Testis (tissue), 2 donors: Measurements from ENCODE around the gene ITIH5.
"Not testable (repeated sequence)": the region's sequence is repeated elsewhere in the genome, so short reads cannot be mapped to it uniquely, and the experiment has no call there.

Experiments
- POLR2A ChIP-seq: fragments of 450-650 bp; IDR thresholded peaks from one replicate; pipeline ENCODE4 v1.6.1; 2017; ENCODE audit warnings: antibody characterized with exemption, mild to moderate bottlenecking, moderate library complexity
- TF ChIP-seq, protein P1 (sequence below), 3 experiments: fragments of 450-650 bp in 2 of 3; fragments of 200-600 bp in 1 of 3; sonication (generic) in 1 of 3; IDR thresholded peaks; one replicate each; pipeline ENCODE4 v1.5.1; 2016 to 2019; ENCODE audit warnings: antibody characterized with exemption in 3 of 3, mild to moderate bottlenecking in 2 of 3, moderate library complexity in 1 of 3

DNA sequence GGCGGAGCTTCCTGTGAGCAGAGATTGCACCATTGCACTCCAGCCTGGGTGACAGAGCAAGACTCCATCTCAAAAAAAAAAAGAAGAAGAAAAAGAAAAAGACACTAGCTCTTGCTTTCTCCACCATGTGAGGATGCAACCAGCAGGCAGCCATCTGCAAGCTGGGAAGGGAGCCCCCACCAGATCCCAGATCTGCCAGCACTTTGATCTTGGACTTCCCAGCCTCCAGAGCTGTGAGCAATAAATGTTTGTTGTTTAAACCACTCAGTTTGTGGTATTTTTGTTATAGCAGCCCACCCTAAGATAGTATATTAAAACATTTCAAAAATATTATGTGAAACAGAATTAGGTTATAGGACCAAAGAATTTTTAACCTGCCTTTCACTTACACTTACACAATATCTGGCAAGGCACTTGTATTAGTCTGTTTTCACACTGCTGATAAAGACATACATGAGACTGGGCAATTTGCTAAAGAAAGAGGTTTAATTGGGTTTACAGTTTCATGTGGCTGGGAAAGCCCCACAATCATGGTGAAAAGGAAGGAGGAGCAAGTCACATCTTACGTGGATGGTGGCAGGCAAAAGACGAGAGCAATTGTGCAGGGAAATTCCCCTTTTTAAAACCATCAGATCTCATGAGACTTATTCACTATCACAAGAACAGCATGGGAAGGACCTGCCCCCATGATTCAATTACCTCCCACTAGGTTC lies 24.3 kb upstream of the ITIH5 start:
- TF ChIP-seq POLR2A = not testable (repeated sequence)
- TF ChIP-seq, protein P1, sequence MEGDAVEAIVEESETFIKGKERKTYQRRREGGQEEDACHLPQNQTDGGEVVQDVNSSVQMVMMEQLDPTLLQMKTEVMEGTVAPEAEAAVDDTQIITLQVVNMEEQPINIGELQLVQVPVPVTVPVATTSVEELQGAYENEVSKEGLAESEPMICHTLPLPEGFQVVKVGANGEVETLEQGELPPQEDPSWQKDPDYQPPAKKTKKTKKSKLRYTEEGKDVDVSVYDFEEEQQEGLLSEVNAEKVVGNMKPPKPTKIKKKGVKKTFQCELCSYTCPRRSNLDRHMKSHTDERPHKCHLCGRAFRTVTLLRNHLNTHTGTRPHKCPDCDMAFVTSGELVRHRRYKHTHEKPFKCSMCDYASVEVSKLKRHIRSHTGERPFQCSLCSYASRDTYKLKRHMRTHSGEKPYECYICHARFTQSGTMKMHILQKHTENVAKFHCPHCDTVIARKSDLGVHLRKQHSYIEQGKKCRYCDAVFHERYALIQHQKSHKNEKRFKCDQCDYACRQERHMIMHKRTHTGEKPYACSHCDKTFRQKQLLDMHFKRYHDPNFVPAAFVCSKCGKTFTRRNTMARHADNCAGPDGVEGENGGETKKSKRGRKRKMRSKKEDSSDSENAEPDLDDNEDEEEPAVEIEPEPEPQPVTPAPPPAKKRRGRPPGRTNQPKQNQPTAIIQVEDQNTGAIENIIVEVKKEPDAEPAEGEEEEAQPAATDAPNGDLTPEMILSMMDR (IDR thresholded peaks at IDR 0.05) = not testable (repeated sequence)
